HUES6 (cell line): Measurements from ENCODE around the gene FANCC.

Source experiments
- H3K27ac ChIP-seq: 2 replicates; pipeline ENCODE4 v1.7.0; 2013; ENCODE audit warnings: low read depth, mild to moderate bottlenecking, low read length, inconsistent platforms
- H3K27me3 ChIP-seq: 2 replicates; pipeline ENCODE4 v1.6.1; 2013; ENCODE audit warnings: low read length; ENCODE audit not compliant: control insufficient read depth, insufficient read depth
- H3K36me3 ChIP-seq: 2 replicates; pipeline ENCODE4 v1.6.1; 2013; ENCODE audit warnings: low read length; ENCODE audit not compliant: control insufficient read depth, insufficient read depth
- H3K4me1 ChIP-seq: 2 replicates; pipeline ENCODE4 v1.6.1; 2013; ENCODE audit warnings: low read length; ENCODE audit not compliant: control insufficient read depth, insufficient read depth
- H3K4me3 ChIP-seq: 2 replicates; pipeline ENCODE4 v1.5.1; 2013; ENCODE audit warnings: low read depth, low read length
- H3K9ac ChIP-seq: one replicate; pipeline ENCODE4 v1.6.1; 2013; ENCODE audit warnings: mild to moderate bottlenecking, low read length
- H3K9me3 ChIP-seq: 2 replicates; pipeline ENCODE4 v1.6.1; 2013; ENCODE audit warnings: low read depth, low read length; ENCODE audit not compliant: control insufficient read depth, insufficient read depth

The FANCC gene

GRCh38 chr9:95053611-95054570 lies 263.6 kb downstream of the FANCC start:
- H3K4me3 ChIP-seq = no peak overlapping the region
- H3K9ac ChIP-seq = no peak overlapping the region
- H3K27ac ChIP-seq = no peak overlapping the region

GRCh38 chr9:95049761-95050160 lies 267.7 kb downstream of the FANCC start:
- H3K27me3 ChIP-seq = peaks cover 16% of the 10 kb centered on the region
- H3K27ac ChIP-seq = no peak overlapping the region
- no peak overlapping the region for H3K9ac ChIP-seq
- no peaks in the 10 kb centered on the region for H3K36me3 ChIP-seq
- H3K4me1 ChIP-seq = peaks cover 39% of the 10 kb centered on the region
- H3K4me3 ChIP-seq = peak overlapping the region; percentile 85; the same call in 1 of the 2 replicates
- no peaks in the 10 kb centered on the region for H3K9me3 ChIP-seq

More at GRCh38 chr9:95053611-95054570, 263.6 kb downstream of the FANCC start:
- H3K4me1 ChIP-seq = peaks cover 40% of the 10 kb centered on the region
- no peaks in the 10 kb centered on the region for H3K27me3 ChIP-seq
- H3K9me3 ChIP-seq = no peaks in the 10 kb centered on the region
- H3K36me3 ChIP-seq = no peaks in the 10 kb centered on the region
